DND-41 (cell line): Measurements from ENCODE around the gene SUMO3.

Experiments
- ATAC-seq: fragments of 200-7000 bp; cut with Tn5 transposase; 3 replicates; pipeline ENCODE4 v1.9.1; 2021; ENCODE audit warnings: low read depth; ENCODE audit not compliant: insufficient read depth
- DNase-seq: peaks from one replicate; pipeline ENCODE4 v3.0.0-alpha.2; 2020
- H2AFZ ChIP-seq: 2 replicates; pipeline ENCODE4 v1.6.0; 2012; ENCODE audit warnings: low read depth, low read length
- H3K27ac ChIP-seq: 2 replicates; pipeline ENCODE4 v1.5.1; 2012; ENCODE audit warnings: low read length, inconsistent platforms
- H3K27me3 ChIP-seq: fragments of 200-600 bp; sonication (generic); 2 replicates; pipeline ENCODE4 v1.6.0; 2012; ENCODE audit warnings: low read length, mild to moderate bottlenecking, inconsistent platforms; ENCODE audit not compliant: insufficient read depth, poor library complexity
- H3K36me3 ChIP-seq: 2 replicates; pipeline ENCODE4 v1.5.1; 2012; ENCODE audit warnings: low read length, inconsistent platforms; ENCODE audit not compliant: insufficient read depth
- H3K4me1 ChIP-seq: 2 replicates; pipeline ENCODE4 v1.5.1; 2012; ENCODE audit warnings: mild to moderate bottlenecking, low read length; ENCODE audit not compliant: insufficient read depth
- H3K4me2 ChIP-seq: 2 replicates; pipeline ENCODE4 v1.6.0; 2012; ENCODE audit warnings: mild to moderate bottlenecking, moderate library complexity, low read length, inconsistent platforms; ENCODE audit not compliant: insufficient read depth
- H3K4me3 ChIP-seq, 2 experiments: fragments of 200-600 bp in 1 of 2; shearing (Covaris generic) in 1 of 2; 2 replicates each; pipeline ENCODE4 v1.5.1; 2012 to 2016; ENCODE audit warnings: inconsistent platforms in 2 of 2, low read length in 2 of 2, mild to moderate bottlenecking in 2 of 2, low read depth in 1 of 2, moderate library complexity in 1 of 2
- H3K79me2 ChIP-seq: 2 replicates; pipeline ENCODE4 v1.6.0; 2012; ENCODE audit warnings: low read length, inconsistent platforms; ENCODE audit not compliant: insufficient read depth
- H3K9ac ChIP-seq: 2 replicates; pipeline ENCODE4 v1.6.0; 2012; ENCODE audit warnings: low read depth, mild to moderate bottlenecking, inconsistent platforms, low read length, moderate library complexity
- H3K9me3 ChIP-seq: 2 replicates; pipeline ENCODE4 v1.5.1; 2012; ENCODE audit warnings: low read length, moderate library complexity, mild to moderate bottlenecking, inconsistent platforms; ENCODE audit not compliant: insufficient read depth, severe bottlenecking
- H4K20me1 ChIP-seq: 2 replicates; pipeline ENCODE4 v1.6.0; 2012; ENCODE audit warnings: low read length; ENCODE audit not compliant: insufficient read depth
- CTCF ChIP-seq: IDR thresholded peaks from 2 replicates; pipeline ENCODE4 v1.5.1; 2012; ENCODE audit warnings: borderline replicate concordance, low read length, moderate library complexity, mild to moderate bottlenecking; ENCODE audit not compliant: poor library complexity, severe bottlenecking; ENCODE audit errors: extremely low read depth
- EZH2 ChIP-seq: IDR thresholded peaks from 3 replicates; pipeline ENCODE4 v1.6.1; 2012; ENCODE audit warnings: borderline replicate concordance, low read depth, mild to moderate bottlenecking, moderate library complexity, low read length, inconsistent platforms; ENCODE audit not compliant: severe bottlenecking

Gene SUMO3

DNA sequence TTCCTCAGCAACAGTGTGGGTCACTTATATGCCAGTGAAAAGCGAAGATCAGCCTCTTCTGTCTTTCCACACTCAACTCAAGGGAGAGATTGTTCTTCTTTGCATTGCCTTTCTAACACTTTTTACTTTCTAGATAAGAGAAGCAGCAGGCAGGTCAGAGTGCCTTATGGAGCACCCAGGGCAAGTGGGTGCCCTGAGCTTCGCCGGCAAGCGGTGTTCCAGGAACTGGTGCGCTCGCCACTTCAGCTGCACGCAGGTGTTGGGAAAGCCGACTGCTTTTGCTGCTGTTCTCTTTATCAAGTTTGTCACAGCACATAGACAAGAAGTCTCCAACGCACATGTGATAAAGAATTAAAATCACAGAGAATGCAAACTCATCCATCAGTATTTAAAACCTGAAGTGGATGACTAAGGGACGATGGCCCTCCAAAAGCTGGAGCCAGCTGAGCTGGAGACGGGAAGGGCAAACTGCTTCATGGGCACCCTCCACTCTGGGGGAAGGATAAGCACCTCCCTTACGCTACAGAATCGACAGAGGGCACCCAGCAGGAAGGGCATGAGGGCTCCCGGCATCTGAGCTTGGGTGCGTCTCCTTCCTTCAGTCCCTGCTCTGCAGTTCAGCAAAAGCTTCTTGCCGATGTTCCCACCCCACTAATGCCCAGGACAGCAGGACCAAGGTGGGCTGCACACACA is 36.9 kb downstream of the SUMO3 start:
- ATAC-seq, result no peak
- no peak overlapping the region for H3K27ac ChIP-seq
- no peak overlapping the region for H2AFZ ChIP-seq
- H3K9ac ChIP-seq, result no peak overlapping the region
- no peaks in the 10 kb centered on the region for H3K4me1 ChIP-seq
- H3K27me3 ChIP-seq, result no peaks in the 10 kb centered on the region
- TF ChIP-seq EZH2 (no peak), CTCF (no peak)
- H4K20me1 ChIP-seq, result peaks cover 52% of the 10 kb centered on the region
- H3K4me2 ChIP-seq, result no peak overlapping the region
- peaks cover 78% of the 10 kb centered on the region for H3K79me2 ChIP-seq
- H3K36me3 ChIP-seq, result peaks cover 68% of the 10 kb centered on the region
- H3K9me3 ChIP-seq, result no peaks in the 10 kb centered on the region
- H3K4me3 ChIP-seq, result no peak overlapping the region
- DNase-seq, result no peak

DNA sequence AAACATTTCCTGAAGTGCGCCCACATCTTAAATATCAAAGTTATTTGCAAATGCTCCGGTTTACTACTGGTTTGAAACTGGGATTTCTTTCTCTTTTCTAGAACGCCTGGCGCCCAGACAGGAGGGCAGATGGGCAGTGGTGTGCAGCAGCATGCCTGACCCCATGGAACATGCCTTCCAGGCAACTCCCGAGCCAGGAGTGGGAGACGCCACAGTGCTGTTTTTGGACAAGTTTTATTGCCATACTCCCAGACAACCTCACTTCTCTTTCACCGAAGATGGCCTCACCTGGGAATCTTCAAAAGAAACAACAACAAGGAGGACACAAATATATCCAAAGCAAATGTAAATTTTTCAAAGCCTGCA is 37.7 kb downstream of the SUMO3 start:
- H3K4me2 ChIP-seq, result no peak overlapping the region
- DNase-seq (no peak), ATAC-seq (no peak)

GRCh38 chr21:44779417-44780136 is 38.3 kb downstream of the SUMO3 start:
- H3K27ac ChIP-seq, result no peak overlapping the region
- H3K4me2 ChIP-seq, result no peak overlapping the region
- H4K20me1 ChIP-seq, result peaks cover 41% of the 10 kb centered on the region
- DNase-seq, result no peak
- no peak overlapping the region for H3K4me3 ChIP-seq
- no peaks in the 10 kb centered on the region for H3K4me1 ChIP-seq
- H2AFZ ChIP-seq, result no peak overlapping the region
- H3K9me3 ChIP-seq, result no peaks in the 10 kb centered on the region
- ATAC-seq, result no peak
- H3K36me3 ChIP-seq, result peaks cover 71% of the 10 kb centered on the region
- peaks cover 65% of the 10 kb centered on the region for H3K79me2 ChIP-seq
- no peak overlapping the region for H3K9ac ChIP-seq
- TF ChIP-seq EZH2 (no peak), CTCF (no peak)
- no peaks in the 10 kb centered on the region for H3K27me3 ChIP-seq

More for the DNA sequence above, 37.7 kb downstream of the SUMO3 start:
- Histone ChIP-seq H2AFZ (no peak overlapping the region), H3K9ac (no peak overlapping the region), H3K36me3 (peaks cover 71% of the 10 kb centered on the region), H3K4me3 (no peak overlapping the region), H3K27ac (no peak overlapping the region), H3K9me3 (no peaks in the 10 kb centered on the region), H3K79me2 (peaks cover 71% of the 10 kb centered on the region), H3K27me3 (no peaks in the 10 kb centered on the region), H3K4me1 (no peaks in the 10 kb centered on the region), H4K20me1 (peaks cover 47% of the 10 kb centered on the region)
- no peak for TF ChIP-seq CTCF
- TF ChIP-seq EZH2, result no peak

DNA sequence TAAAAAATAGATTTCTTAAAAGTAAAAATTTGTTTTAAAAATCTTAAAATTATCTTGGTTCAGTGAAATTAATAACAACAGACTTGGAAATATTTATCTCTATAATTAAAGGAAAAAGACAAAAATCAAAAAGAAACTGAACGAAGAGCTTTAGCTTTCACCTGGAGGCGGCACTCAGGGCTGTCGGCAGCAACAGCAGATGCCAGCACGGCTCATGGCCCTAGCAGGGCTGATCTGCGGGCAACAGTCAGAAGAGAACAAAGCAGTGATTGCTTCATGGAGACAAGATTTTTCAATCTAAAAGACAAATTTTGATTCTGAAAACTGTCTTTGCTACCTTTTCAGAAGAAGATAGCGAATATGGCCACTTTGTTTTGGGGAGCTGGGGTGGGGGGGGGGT is 38.9 kb downstream of the SUMO3 start:
- peaks cover 72% of the 10 kb centered on the region for H3K36me3 ChIP-seq
- H3K4me1 ChIP-seq, result no peaks in the 10 kb centered on the region
- no peak overlapping the region for H3K27ac ChIP-seq
- ATAC-seq (no peak), DNase-seq (no peak)
- no peaks in the 10 kb centered on the region for H3K27me3 ChIP-seq
- H3K9me3 ChIP-seq, result no peaks in the 10 kb centered on the region
- H3K4me3 ChIP-seq, result no peak overlapping the region
- no peak for TF ChIP-seq CTCF
- no peak for TF ChIP-seq EZH2
- H3K79me2 ChIP-seq, result peaks cover 59% of the 10 kb centered on the region
- H4K20me1 ChIP-seq, result peaks cover 36% of the 10 kb centered on the region
- H3K4me2 ChIP-seq, result no peak overlapping the region
- no peak overlapping the region for H3K9ac ChIP-seq
- H2AFZ ChIP-seq, result no peak overlapping the region
